AML-193 (cell line): Measurements from ENCODE around the gene RAPGEF3.

Experiments
- DNase-seq, 2 experiments: peaks; one replicate each; lab custom pipeline; 2025; lab: John Stamatoyannopoulos, UW

Gene RAPGEF3

GRCh38 chr12:47742253-47742825, 16.3 kb downstream of the RAPGEF3 start:
- DNase-seq, result peak; percentile 17 to 19

- peak; percentile 78 to 88 for DNase-seq
Observed at GRCh38 chr12:47741340-47741703, 17.4 kb downstream of the RAPGEF3 start.

- no peak for DNase-seq
Observed at GRCh38 chr12:47740606-47741339, 17.9 kb downstream of the RAPGEF3 start.

GRCh38 chr12:47739979-47740378, 18.7 kb downstream of the RAPGEF3 start:
- no peak for DNase-seq

- DNase-seq, result no peak
Observed at GRCh38 chr12:47739297-47739696, 19.4 kb downstream of the RAPGEF3 start.

- DNase-seq, result no peak
Observed at GRCh38 chr12:47737936-47738594, 20.6 kb downstream of the RAPGEF3 start.

GRCh38 chr12:47736877-47737676, 21.6 kb downstream of the RAPGEF3 start:
- DNase-seq, result no peak

GRCh38 chr12:47736216-47736615, 22.5 kb downstream of the RAPGEF3 start:
- no peak for DNase-seq

- DNase-seq, result no peak
Observed at GRCh38 chr12:47735649-47736048, 23.0 kb downstream of the RAPGEF3 start.

GRCh38 chr12:47734725-47735480, 23.8 kb downstream of the RAPGEF3 start:
- no peak for DNase-seq

- DNase-seq, result no peak
Observed at GRCh38 chr12:47733142-47733541, 25.5 kb downstream of the RAPGEF3 start.

- DNase-seq, result no peak
Observed at GRCh38 chr12:47732504-47732903, 26.2 kb downstream of the RAPGEF3 start.

GRCh38 chr12:47731723-47732122, 27.0 kb downstream of the RAPGEF3 start:
- DNase-seq, result no peak

GRCh38 chr12:47730341-47730744, 28.3 kb downstream of the RAPGEF3 start:
- DNase-seq, result no peak

- DNase-seq, result no peak
Observed at GRCh38 chr12:47729233-47729632, 29.4 kb downstream of the RAPGEF3 start.

- DNase-seq, result no peak
Observed at GRCh38 chr12:47725893-47726292, 32.8 kb downstream of the RAPGEF3 start.

- no peak for DNase-seq
Observed at GRCh38 chr12:47725091-47725772, 33.4 kb downstream of the RAPGEF3 start, which contains the start of gene ENDOU. ENDOU (minus strand) TSS chr12:47725490; CDS start chr12:47725413, 77 bp downstream.

GRCh38 chr12:47722941-47723631, 35.6 kb downstream of the RAPGEF3 start:
- no peak for DNase-seq

GRCh38 chr12:47722136-47722834, 36.4 kb downstream of the RAPGEF3 start:
- DNase-seq, result no peak
